ENCODE data around the gene LMTK3.
"Not testable (repeated sequence)": the region's sequence is repeated elsewhere in the genome, so short reads cannot be mapped to it uniquely, and the experiment has no call there.

Gene LMTK3

GRCh38 chr19:48491793-48492123, 19.9 kb downstream of the LMTK3 start:
- peak overlapping the region; percentile 78 for H3K4me3 Mint-ChIP-seq
- peaks cover 29% of the 10 kb centered on the region for H3K4me1 Mint-ChIP-seq (ENCODE audit: low read depth)
- H3K27ac Mint-ChIP-seq: no peak overlapping the region
- peaks cover 2% of the 10 kb centered on the region for H3K36me3 Mint-ChIP-seq (ENCODE audit: low read depth)
- peaks cover 51% of the 10 kb centered on the region for H3K27me3 Mint-ChIP-seq (ENCODE audit: low read depth)
- H3K9me3 Mint-ChIP-seq: no peaks in the 10 kb centered on the region

- H3K36me3 Mint-ChIP-seq (ENCODE audit: low read depth): peaks cover 2% of the 10 kb centered on the region
- H3K27me3 Mint-ChIP-seq (ENCODE audit: low read depth): peaks cover 51% of the 10 kb centered on the region
- H3K4me1 Mint-ChIP-seq (ENCODE audit: low read depth): peaks cover 29% of the 10 kb centered on the region
- no peaks in the 10 kb centered on the region for H3K9me3 Mint-ChIP-seq
- no peak overlapping the region for H3K27ac Mint-ChIP-seq
- H3K4me3 Mint-ChIP-seq: peak overlapping the region; percentile 17
Measured at GRCh38 chr19:48490981-48491792, 20.4 kb downstream of the LMTK3 start.

GRCh38 chr19:48489608-48490216, 21.9 kb downstream of the LMTK3 start:
- no peak overlapping the region for H3K27ac Mint-ChIP-seq
- peaks cover 24% of the 10 kb centered on the region for H3K4me1 Mint-ChIP-seq (ENCODE audit: low read depth)
- H3K36me3 Mint-ChIP-seq (ENCODE audit: low read depth): peaks cover 2% of the 10 kb centered on the region
- peaks cover 37% of the 10 kb centered on the region for H3K27me3 Mint-ChIP-seq (ENCODE audit: low read depth)
- H3K4me3 Mint-ChIP-seq: no peak overlapping the region
- H3K9me3 Mint-ChIP-seq: no peaks in the 10 kb centered on the region

- H3K4me1 Mint-ChIP-seq (ENCODE audit: low read depth): peaks cover 23% of the 10 kb centered on the region
- not testable (repeated sequence) for H3K9me3 Mint-ChIP-seq; H3K36me3 Mint-ChIP-seq (ENCODE audit: low read depth); H3K4me3 Mint-ChIP-seq; H3K27ac Mint-ChIP-seq
- peaks cover 31% of the 10 kb centered on the region for H3K27me3 Mint-ChIP-seq (ENCODE audit: low read depth)
Measured at GRCh38 chr19:48488478-48488877, 23.2 kb downstream of the LMTK3 start.

GRCh38 chr19:48487948-48488347, 23.7 kb downstream of the LMTK3 start:
- Mint-ChIP-seq H3K4me1 (ENCODE audit: low read depth) (peaks cover 21% of the 10 kb centered on the region), H3K4me3 (no peak overlapping the region), H3K27me3 (ENCODE audit: low read depth) (peaks cover 30% of the 10 kb centered on the region), H3K36me3 (ENCODE audit: low read depth) (peaks cover 2% of the 10 kb centered on the region), H3K9me3 (no peaks in the 10 kb centered on the region), H3K27ac (no peak overlapping the region)

- Mint-ChIP-seq H3K27ac (no peak overlapping the region), H3K9me3 (no peaks in the 10 kb centered on the region), H3K36me3 (ENCODE audit: low read depth) (no peaks in the 10 kb centered on the region), H3K4me1 (ENCODE audit: low read depth) (peaks cover 17% of the 10 kb centered on the region), H3K27me3 (ENCODE audit: low read depth) (peaks cover 26% of the 10 kb centered on the region), H3K4me3 (no peak overlapping the region)
Measured at GRCh38 chr19:48487544-48487943, 24.1 kb downstream of the LMTK3 start.

GRCh38 chr19:48486706-48487105, 24.9 kb downstream of the LMTK3 start:
- not testable (repeated sequence) for H3K9me3 Mint-ChIP-seq; H3K27ac Mint-ChIP-seq; H3K4me3 Mint-ChIP-seq; H3K36me3 Mint-ChIP-seq (ENCODE audit: low read depth)
- peaks cover 18% of the 10 kb centered on the region for H3K27me3 Mint-ChIP-seq (ENCODE audit: low read depth)
- peaks cover 13% of the 10 kb centered on the region for H3K4me1 Mint-ChIP-seq (ENCODE audit: low read depth)

GRCh38 chr19:48484931-48485612, 26.6 kb downstream of the LMTK3 start:
- Mint-ChIP-seq H3K4me1 (ENCODE audit: low read depth) (peaks cover 12% of the 10 kb centered on the region), H3K4me3 (no peak overlapping the region), H3K27ac (no peak overlapping the region), H3K27me3 (ENCODE audit: low read depth) (peaks cover 6% of the 10 kb centered on the region), H3K9me3 (no peaks in the 10 kb centered on the region), H3K36me3 (ENCODE audit: low read depth) (peaks cover 4% of the 10 kb centered on the region)

GRCh38 chr19:48484247-48484893, 27.3 kb downstream of the LMTK3 start:
- Mint-ChIP-seq H3K4me3 (no peak overlapping the region), H3K27me3 (ENCODE audit: low read depth) (no peaks in the 10 kb centered on the region), H3K4me1 (ENCODE audit: low read depth) (peaks cover 11% of the 10 kb centered on the region), H3K9me3 (no peaks in the 10 kb centered on the region), H3K27ac (no peak overlapping the region), H3K36me3 (ENCODE audit: low read depth) (peaks cover 6% of the 10 kb centered on the region)

GRCh38 chr19:48483301-48483700, 28.3 kb downstream of the LMTK3 start:
- Mint-ChIP-seq H3K27ac (peak overlapping the region; percentile 19), H3K9me3 (no peaks in the 10 kb centered on the region), H3K27me3 (ENCODE audit: low read depth) (no peaks in the 10 kb centered on the region), H3K4me3 (no peak overlapping the region), H3K36me3 (ENCODE audit: low read depth) (peaks cover 10% of the 10 kb centered on the region), H3K4me1 (ENCODE audit: low read depth) (peaks cover 13% of the 10 kb centered on the region)

- peaks cover 13% of the 10 kb centered on the region for H3K4me1 Mint-ChIP-seq (ENCODE audit: low read depth)
- H3K27me3 Mint-ChIP-seq (ENCODE audit: low read depth): no peaks in the 10 kb centered on the region
- no peaks in the 10 kb centered on the region for H3K9me3 Mint-ChIP-seq
- H3K27ac Mint-ChIP-seq: peak overlapping the region; percentile 45
- H3K4me3 Mint-ChIP-seq: no peak overlapping the region
- H3K36me3 Mint-ChIP-seq (ENCODE audit: low read depth): peaks cover 10% of the 10 kb centered on the region
Measured at GRCh38 chr19:48481846-48482639, 29.6 kb downstream of the LMTK3 start.

- peak overlapping the region; percentile 82 for H3K27ac Mint-ChIP-seq
- H3K9me3 Mint-ChIP-seq: no peaks in the 10 kb centered on the region
- H3K4me1 Mint-ChIP-seq (ENCODE audit: low read depth): peaks cover 13% of the 10 kb centered on the region
- no peaks in the 10 kb centered on the region for H3K27me3 Mint-ChIP-seq (ENCODE audit: low read depth)
- peaks cover 10% of the 10 kb centered on the region for H3K36me3 Mint-ChIP-seq (ENCODE audit: low read depth)
- peak overlapping the region; percentile 80 for H3K4me3 Mint-ChIP-seq
Measured at GRCh38 chr19:48480558-48481500, 30.8 kb downstream of the LMTK3 start.

GRCh38 chr19:48480183-48480557, 31.5 kb downstream of the LMTK3 start:
- Mint-ChIP-seq H3K4me1 (ENCODE audit: low read depth) (peaks cover 13% of the 10 kb centered on the region), H3K27me3 (ENCODE audit: low read depth) (no peaks in the 10 kb centered on the region), H3K4me3 (peak overlapping the region; percentile 80), H3K9me3 (no peaks in the 10 kb centered on the region), H3K36me3 (ENCODE audit: low read depth) (peaks cover 14% of the 10 kb centered on the region), H3K27ac (peak overlapping the region; percentile 82)
